Gastrocnemius medialis (tissue), 4 donors: ENCODE results near the gene ETNK1. TPM values are rescaled to one million over a fixed set of nuclear protein-coding genes. Genes with fewer than 3 reads are reported as not detected.

Experiments used
- ATAC-seq, 2 donors: fragments of 150-250 bp; one replicate each; pipeline ENCODE4 v1.9.1; 2016
- DNase-seq, 2 donors: peaks; one replicate each; pipeline ENCODE4 v3.0.0-alpha.2; 2019
- H3K27ac ChIP-seq, 4 donors: fragments of 200-600 bp; sonication (generic); 1 replicate in 1 of 4; 2 replicates in 3 of 4; pipeline ENCODE4 v1.5.1; 2016 to 2018; ENCODE audit warnings: mild to moderate bottlenecking in 2 of 4, moderate library complexity in 1 of 4
- H3K27me3 ChIP-seq, 3 donors: fragments of 200-600 bp; sonication (generic) in 2 of 3; 1 replicate in 1 of 3; 2 replicates in 2 of 3; pipeline versions ENCODE4 v1.5.1 to v1.6.0; 2016 to 2019; ENCODE audit warnings: mild to moderate bottlenecking in 1 of 3, moderate library complexity in 1 of 3
- H3K36me3 ChIP-seq, 2 donors: fragments of 200-600 bp; sonication (generic) in 1 of 2; one replicate each; pipeline ENCODE4 v1.5.1; 2017 to 2018
- H3K4me1 ChIP-seq, 2 donors: fragments of 200-600 bp; sonication (generic) in 1 of 2; one replicate each; pipeline ENCODE4 v1.5.1; 2016 to 2017; ENCODE audit warnings: mild to moderate bottlenecking in 2 of 2
- H3K4me3 ChIP-seq, 4 donors: fragments of 200-600 bp; sonication (generic) in 3 of 4; 1 replicate in 1 of 4; 2 replicates in 3 of 4; pipeline ENCODE4 v1.5.1; 2016 to 2019; ENCODE audit warnings: mild to moderate bottlenecking in 2 of 4
- H3K9me3 ChIP-seq, 3 donors: fragments of 200-600 bp; sonication (generic) in 2 of 3; 1 replicate in 1 of 3; 2 replicates in 2 of 3; pipeline ENCODE4 v1.5.1; 2016 to 2019
- POLR2A ChIP-seq, 2 donors: fragments of 450-650 bp; IDR thresholded peaks; one replicate each; pipeline ENCODE4 v1.6.1; 2017; ENCODE audit warnings: antibody characterized with exemption in 2 of 2, mild to moderate bottlenecking in 2 of 2, moderate library complexity in 2 of 2
- in situ Hi-C, 4 donors: fragments of 200-750 bp; cut with MboI; loops; one replicate each; pipeline versions ENCODE4 v1.15.0 to v1.8.0; 2017; ENCODE audit warnings: low sequenced_read_pairs in 4 of 4
- intact Hi-C: fragments of 100-400 bp; cut with DNase I; formaldehyde crosslinking; loops from one replicate; pipeline ENCODE4 v1.15.1; 2023; ENCODE audit warnings: low total_unique reads
- total RNA-seq, 4 donors: library from RNA; depleted of rRNA; stranded (reverse); fragments of >200 nt; gene quantifications; one replicate each; pipeline versions ENCODE4 v1.1.0 to v1.2.3, GENCODE V29; 2016
- TF ChIP-seq, protein P1 (sequence below), 5 experiments: fragments of 450-650 bp in 3 of 5; fragments of 200-600 bp in 2 of 5; sonication (generic) in 2 of 5; IDR thresholded peaks in 4 of 5; conservative IDR thresholded peaks in 1 of 5; 1 replicate in 4 of 5; 2 replicates in 1 of 5; pipeline ENCODE4 v1.5.1; 2016 to 2019; ENCODE audit warnings: antibody characterized with exemption in 5 of 5, mild to moderate bottlenecking in 3 of 5, moderate library complexity in 3 of 5

Gene ETNK1
- total RNA-seq, 4 donors from 2014 or later = 6.5 to 15.1 (median 7.2) TPM

DNA sequence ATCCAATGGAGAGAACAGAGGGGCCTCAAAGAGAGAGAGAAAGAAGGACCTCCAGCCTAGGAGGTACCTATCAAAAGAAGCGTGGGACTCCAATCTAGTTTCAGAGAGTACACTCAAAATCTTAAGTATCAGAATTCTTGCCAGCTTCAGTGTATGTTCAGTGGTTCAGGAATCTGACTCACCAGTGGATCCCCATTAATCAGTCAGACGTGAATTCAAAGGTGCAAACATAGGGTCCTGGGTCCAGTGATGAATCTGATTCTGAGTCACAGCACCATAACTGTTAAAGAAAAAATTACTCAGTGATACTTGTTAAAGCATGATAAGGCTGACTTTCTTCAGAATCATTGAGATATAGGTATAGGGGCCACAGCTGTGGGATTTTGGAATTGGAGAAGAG, 33.2 kb downstream of the ETNK1 start:
- DNase-seq = no peak
- intact Hi-C loops = no loop called here
- Histone ChIP-seq H3K4me3 (no peak overlapping the region), H3K36me3 (peaks cover 0 to 6% of the 10 kb centered on the region in 2 donors), H3K27me3 (no peaks in the 10 kb centered on the region), H3K27ac (no peak overlapping the region), H3K9me3 (no peaks in the 10 kb centered on the region), H3K4me1 (peaks cover 5% of the 10 kb centered on the region in 2 donors)
- no peak for ATAC-seq
- in situ Hi-C loops = no loop called here
- TF ChIP-seq, protein P1, sequence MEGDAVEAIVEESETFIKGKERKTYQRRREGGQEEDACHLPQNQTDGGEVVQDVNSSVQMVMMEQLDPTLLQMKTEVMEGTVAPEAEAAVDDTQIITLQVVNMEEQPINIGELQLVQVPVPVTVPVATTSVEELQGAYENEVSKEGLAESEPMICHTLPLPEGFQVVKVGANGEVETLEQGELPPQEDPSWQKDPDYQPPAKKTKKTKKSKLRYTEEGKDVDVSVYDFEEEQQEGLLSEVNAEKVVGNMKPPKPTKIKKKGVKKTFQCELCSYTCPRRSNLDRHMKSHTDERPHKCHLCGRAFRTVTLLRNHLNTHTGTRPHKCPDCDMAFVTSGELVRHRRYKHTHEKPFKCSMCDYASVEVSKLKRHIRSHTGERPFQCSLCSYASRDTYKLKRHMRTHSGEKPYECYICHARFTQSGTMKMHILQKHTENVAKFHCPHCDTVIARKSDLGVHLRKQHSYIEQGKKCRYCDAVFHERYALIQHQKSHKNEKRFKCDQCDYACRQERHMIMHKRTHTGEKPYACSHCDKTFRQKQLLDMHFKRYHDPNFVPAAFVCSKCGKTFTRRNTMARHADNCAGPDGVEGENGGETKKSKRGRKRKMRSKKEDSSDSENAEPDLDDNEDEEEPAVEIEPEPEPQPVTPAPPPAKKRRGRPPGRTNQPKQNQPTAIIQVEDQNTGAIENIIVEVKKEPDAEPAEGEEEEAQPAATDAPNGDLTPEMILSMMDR (IDR thresholded peaks at IDR 0.05 in 4 of 5, conservative IDR thresholded peaks at IDR 0.05 in 1 of 5) = no peak
- no peak for TF ChIP-seq POLR2A (IDR thresholded peaks at IDR 0.05)

DNA sequence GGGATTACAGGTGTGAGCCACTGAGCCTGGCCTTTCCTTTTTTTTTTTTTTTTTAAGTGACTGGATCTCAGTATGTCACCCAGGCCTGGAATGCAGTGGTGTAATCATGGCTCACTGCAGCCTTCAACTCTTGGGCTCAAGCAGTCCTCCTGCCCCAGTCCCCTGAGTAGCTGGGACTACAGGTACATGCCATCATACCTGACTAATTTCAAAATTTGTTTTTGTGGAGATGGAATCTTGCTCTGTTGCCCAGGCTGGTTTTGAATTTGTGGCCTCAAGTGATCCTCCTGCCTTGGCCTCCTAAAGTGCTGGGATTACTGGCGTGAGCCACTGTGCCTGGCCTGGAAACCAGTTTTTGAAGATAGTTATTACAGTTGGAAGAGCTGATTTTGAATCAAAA, 37.4 kb downstream of the ETNK1 start:
- in situ Hi-C loops = no loop called here
- ATAC-seq (no peak), DNase-seq (no peak)
- Histone ChIP-seq H3K4me1 (no peaks in the 10 kb centered on the region), H3K4me3 (no peak overlapping the region), H3K27ac (no peak overlapping the region), H3K9me3 (no peaks in the 10 kb centered on the region), H3K27me3 (no peaks in the 10 kb centered on the region), H3K36me3 (peaks cover 0 to 8% of the 10 kb centered on the region in 2 donors)
- TF ChIP-seq, protein P1 (IDR thresholded peaks at IDR 0.05 in 4 of 5, conservative IDR thresholded peaks at IDR 0.05 in 1 of 5) = no peak
- TF ChIP-seq POLR2A (IDR thresholded peaks at IDR 0.05) = no peak
- intact Hi-C loops = no loop called here

DNA sequence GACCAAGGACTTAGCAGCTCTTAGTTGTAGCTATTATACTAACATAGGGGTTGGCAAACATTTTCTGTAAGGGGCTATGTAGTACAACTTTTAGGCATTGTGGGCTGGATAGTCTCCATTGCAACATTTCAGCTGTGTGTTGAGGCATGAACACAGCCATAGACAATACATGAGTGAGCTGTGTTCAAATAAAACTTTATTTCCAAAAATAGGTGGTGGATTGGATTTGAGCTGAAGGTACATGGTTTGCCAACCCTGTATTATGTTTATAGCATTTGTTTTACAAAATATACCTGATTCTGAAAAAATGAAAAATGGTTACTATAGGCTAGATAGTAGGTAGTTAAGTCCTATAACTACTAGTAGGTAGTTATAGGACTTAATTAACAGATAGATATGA, 40.5 kb downstream of the ETNK1 start:
- in situ Hi-C loops = no loop called here
- Histone ChIP-seq H3K4me3 (no peak overlapping the region), H3K27ac (no peak overlapping the region), H3K36me3 (peaks cover 0 to 11% of the 10 kb centered on the region in 2 donors), H3K9me3 (no peaks in the 10 kb centered on the region), H3K4me1 (no peaks in the 10 kb centered on the region), H3K27me3 (no peaks in the 10 kb centered on the region)
- intact Hi-C loops = no loop called here
- TF ChIP-seq, protein P1 (IDR thresholded peaks at IDR 0.05 in 4 of 5, conservative IDR thresholded peaks at IDR 0.05 in 1 of 5) = no peak
- TF ChIP-seq POLR2A (IDR thresholded peaks at IDR 0.05) = no peak
- DNase-seq (no peak), ATAC-seq (no peak)

DNA sequence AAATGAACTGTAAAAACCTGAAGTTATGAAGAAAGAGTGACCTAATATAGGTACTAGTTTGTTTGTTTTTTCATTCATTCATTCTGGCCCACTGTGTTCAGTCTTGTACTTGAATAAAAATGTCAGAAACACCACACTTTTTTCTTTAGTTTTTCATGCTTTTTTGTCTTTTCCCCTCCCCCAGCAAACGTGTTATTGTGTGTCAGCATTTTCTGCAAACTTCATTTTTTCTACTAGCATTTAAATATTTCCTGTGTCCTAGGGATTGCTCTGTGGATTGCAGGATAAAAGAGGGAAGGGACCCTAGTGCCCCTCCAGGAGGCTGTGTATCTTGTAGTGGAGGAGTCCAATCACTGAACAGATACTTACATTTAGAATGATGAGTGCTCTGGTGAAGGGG, 42.2 kb downstream of the ETNK1 start:
- in situ Hi-C loops = no loop called here
- intact Hi-C loops = no loop called here

More for the DNA sequence above, 42.2 kb downstream of the ETNK1 start:
- DNase-seq (no peak), ATAC-seq (no peak)
- H3K9me3 ChIP-seq = no peaks in the 10 kb centered on the region
- no peaks in the 10 kb centered on the region for H3K4me1 ChIP-seq
- peaks cover 0 to 8% of the 10 kb centered on the region in 2 donors for H3K36me3 ChIP-seq
- H3K27me3 ChIP-seq = no peaks in the 10 kb centered on the region
- no peak overlapping the region for H3K4me3 ChIP-seq
- H3K27ac ChIP-seq = no peak overlapping the region
- TF ChIP-seq, protein P1 (IDR thresholded peaks at IDR 0.05 in 4 of 5, conservative IDR thresholded peaks at IDR 0.05 in 1 of 5) = no peak
- TF ChIP-seq POLR2A (IDR thresholded peaks at IDR 0.05) = no peak
